GM23338 (cell line): ENCODE measurements around the gene RNASE7. TPM values are rescaled to one million over a fixed set of nuclear protein-coding genes. Genes with fewer than 3 reads are reported as not detected.

Source experiments
- ATAC-seq: fragments of 200-7000 bp; cut with Tn5 transposase; 3 replicates; pipeline ENCODE4 v1.9.1; 2020
- DNase-seq: peaks from one replicate; pipeline ENCODE4 v3.0.0-alpha.2; 2015; ENCODE audit warnings: low spot score
- H2AFZ ChIP-seq: fragments of 200-600 bp; sonication (generic); 2 replicates; pipeline ENCODE4 v1.8.0; 2016; ENCODE audit warnings: antibody characterized with exemption, mild to moderate bottlenecking, moderate library complexity
- H3F3A ChIP-seq: fragments of 200-600 bp; sonication (generic); replicated peaks from 2 replicates; pipeline ENCODE4 v1.8.0; 2017; ENCODE audit warnings: antibody characterized with exemption, mixed run types, low read depth
- H3K27ac ChIP-seq: fragments of 200-600 bp; sonication (generic); 2 replicates; pipeline ENCODE4 v1.6.1; 2016; ENCODE audit warnings: low read depth
- H3K27me3 ChIP-seq: fragments of 200-600 bp; sonication (generic); 2 replicates; pipeline ENCODE4 v1.8.0; 2016; ENCODE audit warnings: mild to moderate bottlenecking, mixed run types, moderate library complexity; ENCODE audit not compliant: insufficient read depth
- H3K36me3 ChIP-seq: fragments of 200-600 bp; sonication (generic); 2 replicates; pipeline ENCODE4 v1.8.0; 2016; ENCODE audit warnings: mild to moderate bottlenecking; ENCODE audit not compliant: insufficient read depth
- H3K4me1 ChIP-seq: fragments of 200-600 bp; sonication (generic); 2 replicates; pipeline ENCODE4 v1.8.0; 2016; ENCODE audit warnings: mild to moderate bottlenecking, moderate library complexity; ENCODE audit not compliant: insufficient read depth
- H3K4me2 ChIP-seq: fragments of 200-600 bp; sonication (generic); 2 replicates; pipeline ENCODE4 v1.7.1; 2017; ENCODE audit warnings: mixed run types
- H3K4me3 ChIP-seq: fragments of 200-600 bp; sonication (generic); 2 replicates; pipeline ENCODE4 v1.6.1; 2016; ENCODE audit warnings: mixed run types
- H3K79me2 ChIP-seq: fragments of 200-600 bp; sonication (generic); replicated peaks from 2 replicates; pipeline ENCODE4 v1.8.0; 2017; ENCODE audit warnings: mild to moderate bottlenecking; ENCODE audit not compliant: insufficient read depth
- H3K9me2 ChIP-seq: fragments of 200-600 bp; sonication (generic); 2 replicates; pipeline ENCODE4 v1.8.0; 2017; ENCODE audit not compliant: insufficient read depth
- H4K20me1 ChIP-seq: fragments of 200-600 bp; sonication (generic); replicated peaks from 2 replicates; pipeline ENCODE4 v1.8.0; 2017; ENCODE audit warnings: mild to moderate bottlenecking; ENCODE audit not compliant: insufficient read depth
- H3K27ac Mint-ChIP-seq: 2 replicates; pipeline ENCODE4 v1.8.0; 2020; ENCODE audit warnings: inconsistent platforms, mild to moderate bottlenecking, moderate library complexity, mixed read lengths
- H3K27me3 Mint-ChIP-seq: 3 replicates; pipeline ENCODE4 v1.8.0; 2022; ENCODE audit warnings: low read depth, mild to moderate bottlenecking, moderate library complexity, mixed read lengths, inconsistent platforms; ENCODE audit not compliant: insufficient read depth, poor library complexity
- H3K36me3 Mint-ChIP-seq: 3 replicates; pipeline ENCODE4 v1.8.0; 2021; ENCODE audit warnings: low read depth, mild to moderate bottlenecking, inconsistent platforms, moderate library complexity, mixed read lengths
- H3K4me1 Mint-ChIP-seq: 3 replicates; pipeline ENCODE4 v1.8.0; 2020; ENCODE audit warnings: mild to moderate bottlenecking, inconsistent platforms, mixed read lengths
- H3K4me3 Mint-ChIP-seq: 3 replicates; pipeline ENCODE4 v1.8.0; 2021; ENCODE audit warnings: moderate library complexity, mild to moderate bottlenecking, inconsistent platforms, mixed read lengths
- H3K9me3 Mint-ChIP-seq: 3 replicates; pipeline ENCODE4 v1.8.0; 2020; ENCODE audit warnings: moderate library complexity, mild to moderate bottlenecking, inconsistent platforms, mixed read lengths
- CREB1 ChIP-seq: fragments of 250-450 bp; sonication (Bioruptor Pico); IDR thresholded peaks from 2 replicates; pipeline ENCODE4 v1.5.0; 2020; ENCODE audit warnings: low read depth, mild to moderate bottlenecking, moderate library complexity
- ETS1 ChIP-seq: IDR thresholded peaks from 2 replicates; pipeline ENCODE4 v1.6.1; 2016; ENCODE audit warnings: antibody characterized with exemption
- EZH2 ChIP-seq: fragments of 200-600 bp; sonication (generic); IDR thresholded peaks from one replicate; pipeline ENCODE4 v1.8.0; 2017; ENCODE audit warnings: antibody characterized with exemption, mild to moderate bottlenecking, low read depth; ENCODE audit not compliant: unreplicated experiment
- EZH2phosphoT487 ChIP-seq: fragments of 200-600 bp; sonication (generic); IDR thresholded peaks from one replicate; pipeline ENCODE4 v1.8.1; 2018; ENCODE audit warnings: antibody characterized with exemption; ENCODE audit not compliant: unreplicated experiment
- JUNB ChIP-seq: IDR thresholded peaks from one replicate; pipeline ENCODE4 v1.6.1; 2016; ENCODE audit warnings: antibody characterized with exemption; ENCODE audit not compliant: unreplicated experiment
- NANOG ChIP-seq: IDR thresholded peaks from 2 replicates; pipeline ENCODE4 v1.6.1; 2016; ENCODE audit warnings: antibody characterized with exemption, borderline replicate concordance
- REST ChIP-seq: IDR thresholded peaks from one replicate; pipeline ENCODE4 v1.6.1; 2018; ENCODE audit warnings: antibody characterized with exemption; ENCODE audit not compliant: unreplicated experiment
- STAT1 ChIP-seq: IDR thresholded peaks from one replicate; pipeline ENCODE4 v1.6.1; 2016; ENCODE audit warnings: antibody characterized with exemption; ENCODE audit not compliant: unreplicated experiment
- ZNF114 ChIP-seq: fragments of 250-450 bp; sonication (Bioruptor Pico); IDR thresholded peaks from 2 replicates; pipeline ENCODE4 v1.5.0; 2020; ENCODE audit warnings: mild to moderate bottlenecking, moderate library complexity
- polyA plus RNA-seq: library from polyadenylated mRNA; unstranded; fragments of >200 nt; fragmentation: Nextera tagmentation; extraction: Ambion mirVana; gene quantifications from 2 replicates; pipeline ENCODE4 v1.2.1, GENCODE V29; 2016
- total RNA-seq: library from RNA; depleted of rRNA; stranded (reverse); fragments of >200 nt; shearing (Covaris generic); gene quantifications from 2 replicates; pipeline ENCODE4 v1.2.3, GENCODE V29; 2014

RNASE7 gene
- total and polyA plus RNA-seq, 2 experiments from 2014 or later, result not detected

DNA sequence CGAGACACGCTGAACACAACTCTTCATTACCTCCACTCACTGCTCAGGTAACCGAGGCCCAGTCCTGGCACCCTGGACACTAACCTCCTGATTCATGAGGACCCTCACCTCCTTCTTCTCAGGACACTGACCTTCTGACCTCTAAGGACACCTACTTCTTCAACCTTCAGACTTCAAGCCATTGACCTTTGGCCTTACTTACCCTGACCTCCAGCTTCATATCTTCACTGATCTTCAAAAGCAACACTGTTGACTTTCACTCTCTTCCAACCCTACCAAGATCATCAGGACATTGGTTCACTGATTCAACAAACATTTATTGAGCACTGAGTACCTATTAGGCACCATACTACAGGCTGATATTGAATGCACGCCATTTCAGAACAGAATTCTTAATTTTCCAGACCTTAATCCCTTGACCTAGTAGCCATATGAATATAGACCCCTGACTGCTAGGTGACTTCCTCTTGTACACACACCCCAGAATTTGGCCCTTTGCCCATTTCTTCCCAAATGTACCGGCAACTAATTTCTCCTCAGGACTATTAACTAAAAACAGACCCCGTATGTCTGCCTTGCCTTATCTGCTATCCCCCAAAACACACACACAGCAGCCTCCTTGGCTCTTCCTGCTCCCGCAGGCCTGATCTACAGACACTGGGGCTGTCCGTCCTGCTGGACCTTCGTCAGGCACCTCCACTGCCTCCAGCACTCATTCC, 33.7 kb downstream of the RNASE7 start:
- no peak overlapping the region; the same call in 2 of the 3 replicates for H3K4me3 Mint-ChIP-seq

GRCh38 chr14:21077672-21078071, 35.5 kb downstream of the RNASE7 start:
- H3K4me3 ChIP-seq, result no peak overlapping the region
- Mint-ChIP-seq H3K4me1 (peaks cover 8% of the 10 kb centered on the region), H3K4me3 (no peak overlapping the region), H3K27ac (no peak overlapping the region), H3K36me3 (peaks cover 86% of the 10 kb centered on the region), H3K9me3 (no peaks in the 10 kb centered on the region; the same call in 1 of the 3 replicates), H3K27me3 (peaks cover 4% of the 10 kb centered on the region)
- no peaks in the 10 kb centered on the region for H3K9me2 ChIP-seq
- H3F3A ChIP-seq, result no peaks in the 10 kb centered on the region
- peaks cover 17% of the 10 kb centered on the region; the same call in 1 of the 2 replicates for H3K36me3 ChIP-seq
- peaks cover 3% of the 10 kb centered on the region for H3K4me1 ChIP-seq
- no peak for ATAC-seq
- H3K4me2 ChIP-seq, result no peak overlapping the region
- H3K79me2 ChIP-seq, result peaks cover under 1% of the 10 kb centered on the region; the same call in 1 of the 2 replicates
- H4K20me1 ChIP-seq, result peaks cover 3% of the 10 kb centered on the region
- no peak for DNase-seq
- no peaks in the 10 kb centered on the region for H3K27me3 ChIP-seq
- H2AFZ ChIP-seq, result no peak overlapping the region
- no peak overlapping the region for H3K27ac ChIP-seq
- TF ChIP-seq ZNF114 (CRISPR knock-in tag) (no peak), ETS1 (no peak), JUNB (no peak), NANOG (no peak), STAT1 (no peak), EZH2 (no peak), REST (no peak), CREB1 (CRISPR knock-in tag) (no peak)

More for the DNA sequence above, 33.7 kb downstream of the RNASE7 start:
- peaks cover 81% of the 10 kb centered on the region for H3K36me3 Mint-ChIP-seq
- peaks cover 12% of the 10 kb centered on the region; the same call in 1 of the 2 replicates for H3K36me3 ChIP-seq
- H3K4me1 ChIP-seq, result peaks cover 13% of the 10 kb centered on the region
- no peak overlapping the region; the same call in 1 of the 2 replicates for H3K27ac Mint-ChIP-seq
- H4K20me1 ChIP-seq, result peaks cover 3% of the 10 kb centered on the region
- H3F3A ChIP-seq, result peaks cover 4% of the 10 kb centered on the region
- no peak for DNase-seq
- H2AFZ ChIP-seq, result no peak overlapping the region
- TF ChIP-seq STAT1, result no peak
- no peak for TF ChIP-seq REST
- no peak for TF ChIP-seq CREB1 (CRISPR knock-in tag)
- TF ChIP-seq EZH2, result no peak
- no peak for TF ChIP-seq EZH2phosphoT487
- TF ChIP-seq JUNB, result no peak
- TF ChIP-seq NANOG, result no peak
- no peaks in the 10 kb centered on the region; the same call in 1 of the 3 replicates for H3K9me3 Mint-ChIP-seq
- no peak overlapping the region for H3K27ac ChIP-seq
- H3K9me2 ChIP-seq, result no peaks in the 10 kb centered on the region
- ATAC-seq, result no peak
- H3K4me3 ChIP-seq, result no peak overlapping the region
- H3K79me2 ChIP-seq, result peaks cover 6% of the 10 kb centered on the region
- no peaks in the 10 kb centered on the region for H3K27me3 ChIP-seq
- peaks cover 19% of the 10 kb centered on the region for H3K4me1 Mint-ChIP-seq
- H3K4me2 ChIP-seq, result no peak overlapping the region
- H3K27me3 Mint-ChIP-seq, result peaks cover 14% of the 10 kb centered on the region
